Stimulated activated CD4-positive, alpha-beta T cell treated with anti-CD3 and anti-CD28 coated beads, Interleukin-4, amount 100 ng/mL, for 48 hours (primary cell): ENCODE measurements around the gene PTK7.

Experiments
- DNase-seq, 2 donors: peaks; one replicate each; pipeline ENCODE4 v3.0.0-alpha.2; 2020; ENCODE audit warnings: low read depth in 2 of 2

PTK7 gene

DNA sequence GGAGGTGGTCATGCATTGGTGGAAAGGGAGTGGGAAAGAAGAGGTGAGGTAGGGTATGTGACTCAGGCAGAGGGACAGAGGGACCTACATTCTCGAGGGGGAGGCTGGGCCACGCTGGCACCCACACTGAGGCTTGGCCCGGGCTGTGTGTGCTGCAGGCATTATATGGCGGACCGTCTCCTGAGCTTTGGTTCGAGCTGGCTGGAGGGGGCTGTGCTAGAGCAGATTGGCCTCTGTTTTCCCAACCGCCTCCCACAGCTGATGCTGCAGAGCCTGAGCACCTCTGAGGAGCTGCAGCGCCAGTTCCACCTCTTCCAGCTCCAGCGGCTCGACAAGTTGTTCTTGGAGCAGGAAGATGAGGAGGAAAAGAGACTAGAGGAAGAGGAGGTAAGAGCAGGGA is 129.7 kb downstream of the PTK7 start:
- DNase-seq, result no peak

GRCh38 chr6:43207286-43207685 is 131.2 kb downstream of the PTK7 start:
- no peak for DNase-seq
